ENCODE measurements around the gene ADM2. TPM values are rescaled to one million over a fixed set of nuclear protein-coding genes. Genes with fewer than 3 reads are reported as not detected.

ADM2 gene
- total RNA-seq, 1 experiment from 2014 or later = 13.6 TPM

- CTCF ChIA-PET = no interaction called here
- peaks cover 15% of the 10 kb centered on the region for H3K27me3 Mint-ChIP-seq (ENCODE audit: unreplicated experiment)
- peak overlapping the region; percentile 27 for H3K27ac Mint-ChIP-seq (ENCODE audit: unreplicated experiment)
- BruUV-seq (replicated peaks) = no TSS peak
- no peak for TF ChIP-seq CTCF (IDR thresholded peaks at IDR 0.05; ENCODE audit: unreplicated experiment)
- peaks cover 49% of the 10 kb centered on the region for H3K36me3 Mint-ChIP-seq (ENCODE audit: insufficient read depth, unreplicated experiment)
- intact Hi-C loops (cut with micrococcal nuclease; ENCODE audit: unreplicated experiment) = no loop called here
- no peaks in the 10 kb centered on the region for H3K9me3 Mint-ChIP-seq (ENCODE audit: low read depth, unreplicated experiment)
- peak overlapping the region; percentile 85 for H3K4me3 Mint-ChIP-seq (ENCODE audit: low read depth, unreplicated experiment)
- H3K4me1 Mint-ChIP-seq (ENCODE audit: low read depth, unreplicated experiment) = peaks cover 35% of the 10 kb centered on the region
- DNase-seq = no peak
Measured at GRCh38 chr22:50475652-50476002, 5.7 kb upstream of the ADM2 start.

- H3K36me3 Mint-ChIP-seq (ENCODE audit: insufficient read depth, unreplicated experiment) = peaks cover 45% of the 10 kb centered on the region
- no TSS peak for BruUV-seq (replicated peaks)
- no peaks in the 10 kb centered on the region for H3K9me3 Mint-ChIP-seq (ENCODE audit: low read depth, unreplicated experiment)
- no peak overlapping the region for H3K27ac Mint-ChIP-seq (ENCODE audit: unreplicated experiment)
- DNase-seq = no peak
- peak overlapping the region; percentile 4 for H3K4me3 Mint-ChIP-seq (ENCODE audit: low read depth, unreplicated experiment)
- no peak for TF ChIP-seq CTCF (IDR thresholded peaks at IDR 0.05; ENCODE audit: unreplicated experiment)
- peaks cover 15% of the 10 kb centered on the region for H3K27me3 Mint-ChIP-seq (ENCODE audit: unreplicated experiment)
- H3K4me1 Mint-ChIP-seq (ENCODE audit: low read depth, unreplicated experiment) = peaks cover 23% of the 10 kb centered on the region
- CTCF ChIA-PET = interaction anchor here (1.3 kb wide), 1 partner anchor 31 kb away, joined by 4 read pairs; the partner anchor contains the start of genes LMF2 and NCAPH2
- intact Hi-C loops (cut with micrococcal nuclease; ENCODE audit: unreplicated experiment) = no loop called here
Measured at GRCh38 chr22:50476868-50477267, 4.5 kb upstream of the ADM2 start.

- CTCF ChIA-PET = no interaction called here
- BruUV-seq (replicated peaks) = no TSS peak
- Mint-ChIP-seq H3K4me3 (ENCODE audit: low read depth, unreplicated experiment) (no peak overlapping the region), H3K27ac (ENCODE audit: unreplicated experiment) (no peak overlapping the region), H3K9me3 (ENCODE audit: low read depth, unreplicated experiment) (no peaks in the 10 kb centered on the region), H3K36me3 (ENCODE audit: insufficient read depth, unreplicated experiment) (peaks cover 46% of the 10 kb centered on the region), H3K4me1 (ENCODE audit: low read depth, unreplicated experiment) (peaks cover 12% of the 10 kb centered on the region), H3K27me3 (ENCODE audit: unreplicated experiment) (peaks cover 15% of the 10 kb centered on the region)
- no peak for DNase-seq
- no peak for TF ChIP-seq CTCF (IDR thresholded peaks at IDR 0.05; ENCODE audit: unreplicated experiment)
- intact Hi-C loops (cut with micrococcal nuclease; ENCODE audit: unreplicated experiment) = no loop called here
Measured at GRCh38 chr22:50477923-50478322, 3.4 kb upstream of the ADM2 start.

- Mint-ChIP-seq H3K36me3 (ENCODE audit: insufficient read depth, unreplicated experiment) (peaks cover 48% of the 10 kb centered on the region), H3K27me3 (ENCODE audit: unreplicated experiment) (peaks cover 15% of the 10 kb centered on the region), H3K27ac (ENCODE audit: unreplicated experiment) (no peak overlapping the region), H3K4me3 (ENCODE audit: low read depth, unreplicated experiment) (peak overlapping the region; percentile 82), H3K9me3 (ENCODE audit: low read depth, unreplicated experiment) (no peaks in the 10 kb centered on the region), H3K4me1 (ENCODE audit: low read depth, unreplicated experiment) (peaks cover 12% of the 10 kb centered on the region)
- CTCF ChIA-PET = interaction anchor here (1.2 kb wide), 1 partner anchor 9 kb away, joined by 4 read pairs; no protein-coding TSS in a partner anchor
- no peak for TF ChIP-seq CTCF (IDR thresholded peaks at IDR 0.05; ENCODE audit: unreplicated experiment)
- intact Hi-C loops (cut with micrococcal nuclease; ENCODE audit: unreplicated experiment) = no loop called here
- no TSS peak for BruUV-seq (replicated peaks)
- no peak for DNase-seq
Measured at GRCh38 chr22:50479721-50480120, 1.6 kb upstream of the ADM2 start.
